Body of pancreas (tissue), 4 donors: ENCODE data around the gene TNFAIP8L3.

ENCODE experiments used
- CTCF ChIP-seq, 7 experiments: fragments of 450-650 bp in 4 of 7; fragments of 200-600 bp in 3 of 7; sonication (generic) in 3 of 7; IDR thresholded peaks; one replicate each; pipeline ENCODE4 v1.5.1; 2016 to 2019; ENCODE audit warnings: antibody characterized with exemption in 7 of 7
- POLR2A ChIP-seq, 3 donors: fragments of 450-650 bp; IDR thresholded peaks; one replicate each; pipeline ENCODE4 v1.6.1; 2016; ENCODE audit warnings: antibody characterized with exemption in 3 of 3, mild to moderate bottlenecking in 2 of 3

- TF ChIP-seq POLR2A (IDR thresholded peaks at IDR 0.05) (no peak), CTCF (IDR thresholded peaks at IDR 0.05) (no peak)
Observed at GRCh38 chr15:51087513-51087912, 7.2 kb downstream of the TNFAIP8L3 start.
